ENCODE measurements around the gene USP44. TPM values are rescaled to one million over a fixed set of nuclear protein-coding genes. Genes with fewer than 3 reads are reported as not detected.

Gene USP44
- total and polyA plus RNA-seq, 2 of the 4 experiments (the other 2 are of a cell fraction), result 13.0 to 33.5 TPM

DNA sequence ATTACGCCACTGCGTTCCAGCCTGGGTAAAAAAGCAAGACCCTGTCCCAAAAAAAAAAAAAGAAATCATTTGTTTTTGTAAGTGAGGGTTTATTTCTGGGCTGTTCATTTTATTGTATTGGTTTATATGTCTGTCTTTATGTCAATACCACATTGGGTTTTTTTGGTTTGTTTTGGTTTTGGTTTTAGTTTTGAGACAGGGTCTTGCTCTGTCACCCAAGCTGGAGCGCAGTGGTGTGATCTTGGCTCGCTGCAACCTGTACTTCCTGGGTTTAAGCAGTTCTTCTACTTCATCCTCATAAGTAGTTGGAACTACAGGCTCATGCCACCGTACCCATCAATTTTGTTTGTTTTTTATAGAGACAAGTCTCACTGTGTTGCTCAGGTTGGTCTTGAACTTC, 52.3 kb downstream of the USP44 start:
- H3K27me3 ChIP-seq (ENCODE audit: control insufficient read depth, insufficient read depth, low read length), result no peaks in the 10 kb centered on the region
- CTCF ChIA-PET, result no interaction called here
- intact Hi-C loops (cut with micrococcal nuclease), result no loop called here
- POLR2A ChIA-PET (ENCODE audit: unreplicated experiment), result no interaction called here
- no peak overlapping the region for H3K4ac ChIP-seq (ENCODE audit: low read depth, low read length)
- in situ Hi-C loops (cut with MboI; ENCODE audit: low sequenced_read_pairs), result no loop called here
- H3K36me3 ChIP-seq (ENCODE audit: control insufficient read depth, insufficient read depth, low read length), result peaks cover 38% of the 10 kb centered on the region
- no peaks in the 10 kb centered on the region; the same call in 1 of the 2 replicates for H3K9me1 ChIP-seq (ENCODE audit: insufficient read depth, low read length)
- H3K14ac ChIP-seq (replicated peaks; ENCODE audit: low read depth, low read length), result no peak overlapping the region
- no peaks in the 10 kb centered on the region for H3K4me1 ChIP-seq (ENCODE audit: control insufficient read depth, insufficient read depth, low read length)
- dilution Hi-C loops (cut with HindIII; ENCODE audit: low sequenced_read_pairs, unreplicated experiment), result no loop called here
- WGBS, 2 experiments (ENCODE audit: extremely low coverage in 2 of 2, insufficient read length in 1 of 2), result 100% methylated on average over 2 of the region's 5 CpGs; no CpG with 5 or more reads in 1 of the 2 experiments
- H2BK120ac ChIP-seq (ENCODE audit: low read depth, low read length), result no peak overlapping the region
- H2AFZ ChIP-seq (replicated peaks; ENCODE audit: low read length, poor library complexity), result no peak overlapping the region
- DNase-seq, result no peak
- H3K4me2 ChIP-seq (ENCODE audit: low read depth, low read length), result no peak overlapping the region
- no peak overlapping the region for H3K18ac ChIP-seq (ENCODE audit: low read depth, low read length)
- peaks cover 6% of the 10 kb centered on the region; the same call in 1 of the 2 replicates for H3K9me3 ChIP-seq (ENCODE audit: control insufficient read depth, insufficient read depth, low read length)
- H3K27ac ChIP-seq (ENCODE audit: insufficient read depth, low read length), result no peak overlapping the region
- no peak overlapping the region for H2BK15ac ChIP-seq (ENCODE audit: low read depth, low read length)
- no peak overlapping the region for H2BK20ac ChIP-seq (ENCODE audit: low read depth, low read length)
- H2BK5ac ChIP-seq (ENCODE audit: low read depth, low read length, poor library complexity, severe bottlenecking), result no peak overlapping the region
- peaks cover 24 to 32% of the 10 kb centered on the region in 2 experiments; a peak in 3 of 4 replicates for H3K79me1 ChIP-seq (ENCODE audit: low read depth in 1 of 2, low read length in 2 of 2)
- no peak overlapping the region for H3K4me3 ChIP-seq (ENCODE audit: insufficient read depth, low read depth, low read length)
- H3K56ac ChIP-seq (ENCODE audit: extremely low read depth, insufficient read depth, low read length), result no peak overlapping the region
- no peak overlapping the region for H3K23ac ChIP-seq (ENCODE audit: low read depth, low read length)
- H4K91ac ChIP-seq (ENCODE audit: insufficient read depth, low read depth, low read length), result no peak overlapping the region
- no peak overlapping the region for H4K5ac ChIP-seq (ENCODE audit: low read depth, low read length)
- H3K9ac ChIP-seq (ENCODE audit: low read depth, low read length), result no peak overlapping the region
- TF ChIP-seq SMC3 (IDR thresholded peaks at IDR 0.05; ENCODE audit: low read depth, low read length) (no peak), CEBPB (IDR thresholded peaks at IDR 0.05; ENCODE audit: low read depth, low read length) (no peak), RFX5 (IDR thresholded peaks at IDR 0.05; ENCODE audit: low read depth, low read length) (no peak), RAD21 (IDR thresholded peaks at IDR 0.05; ENCODE audit: low read length) (no peak), BHLHE40 (IDR thresholded peaks at IDR 0.05; ENCODE audit: low read depth, low read length) (no peak), MAZ (IDR thresholded peaks at IDR 0.05; ENCODE audit: borderline replicate concordance, low read depth, low read length) (no peak), FOS (IDR thresholded peaks at IDR 0.05; ENCODE audit: low read depth, low read length) (no peak), MAFK (IDR thresholded peaks at IDR 0.05; ENCODE audit: low read depth, low read length) (no peak), RCOR1 (IDR thresholded peaks at IDR 0.05; ENCODE audit: insufficient replicate concordance, low read length) (no peak)
- TF ChIP-seq, protein P1, sequence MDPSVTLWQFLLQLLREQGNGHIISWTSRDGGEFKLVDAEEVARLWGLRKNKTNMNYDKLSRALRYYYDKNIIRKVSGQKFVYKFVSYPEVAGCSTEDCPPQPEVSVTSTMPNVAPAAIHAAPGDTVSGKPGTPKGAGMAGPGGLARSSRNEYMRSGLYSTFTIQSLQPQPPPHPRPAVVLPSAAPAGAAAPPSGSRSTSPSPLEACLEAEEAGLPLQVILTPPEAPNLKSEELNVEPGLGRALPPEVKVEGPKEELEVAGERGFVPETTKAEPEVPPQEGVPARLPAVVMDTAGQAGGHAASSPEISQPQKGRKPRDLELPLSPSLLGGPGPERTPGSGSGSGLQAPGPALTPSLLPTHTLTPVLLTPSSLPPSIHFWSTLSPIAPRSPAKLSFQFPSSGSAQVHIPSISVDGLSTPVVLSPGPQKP (IDR thresholded peaks at IDR 0.05; ENCODE audit: borderline replicate concordance, low read depth, low read length), result no peak
- TF ChIP-seq, protein P2, sequence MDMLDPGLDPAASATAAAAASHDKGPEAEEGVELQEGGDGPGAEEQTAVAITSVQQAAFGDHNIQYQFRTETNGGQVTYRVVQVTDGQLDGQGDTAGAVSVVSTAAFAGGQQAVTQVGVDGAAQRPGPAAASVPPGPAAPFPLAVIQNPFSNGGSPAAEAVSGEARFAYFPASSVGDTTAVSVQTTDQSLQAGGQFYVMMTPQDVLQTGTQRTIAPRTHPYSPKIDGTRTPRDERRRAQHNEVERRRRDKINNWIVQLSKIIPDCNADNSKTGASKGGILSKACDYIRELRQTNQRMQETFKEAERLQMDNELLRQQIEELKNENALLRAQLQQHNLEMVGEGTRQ (IDR thresholded peaks at IDR 0.05; ENCODE audit: low read depth, low read length), result no peak
- no peak overlapping the region for H2AK9ac ChIP-seq (replicated peaks; ENCODE audit: low read depth, low read length, poor library complexity)
- no TSS peak for BruUV-seq (replicated peaks)
- no peak overlapping the region for H4K8ac ChIP-seq (ENCODE audit: low read depth in 2 of 2, low read length in 2 of 2)
- H2AK5ac ChIP-seq (ENCODE audit: low read depth, low read length), result no peak overlapping the region
- ATAC-seq (ENCODE audit: low read depth), result no peak
- no peaks in the 10 kb centered on the region; the same call in 1 of the 2 replicates for H4K20me1 ChIP-seq (ENCODE audit: insufficient read depth, low read length)

Measured in IMR-90 (cell line).